ENCODE results near the gene DUSP22.
"Not testable (repeated sequence)": the region's sequence is repeated elsewhere in the genome, so short reads cannot be mapped to it uniquely, and the experiment has no call there.

The DUSP22 gene

DNA sequence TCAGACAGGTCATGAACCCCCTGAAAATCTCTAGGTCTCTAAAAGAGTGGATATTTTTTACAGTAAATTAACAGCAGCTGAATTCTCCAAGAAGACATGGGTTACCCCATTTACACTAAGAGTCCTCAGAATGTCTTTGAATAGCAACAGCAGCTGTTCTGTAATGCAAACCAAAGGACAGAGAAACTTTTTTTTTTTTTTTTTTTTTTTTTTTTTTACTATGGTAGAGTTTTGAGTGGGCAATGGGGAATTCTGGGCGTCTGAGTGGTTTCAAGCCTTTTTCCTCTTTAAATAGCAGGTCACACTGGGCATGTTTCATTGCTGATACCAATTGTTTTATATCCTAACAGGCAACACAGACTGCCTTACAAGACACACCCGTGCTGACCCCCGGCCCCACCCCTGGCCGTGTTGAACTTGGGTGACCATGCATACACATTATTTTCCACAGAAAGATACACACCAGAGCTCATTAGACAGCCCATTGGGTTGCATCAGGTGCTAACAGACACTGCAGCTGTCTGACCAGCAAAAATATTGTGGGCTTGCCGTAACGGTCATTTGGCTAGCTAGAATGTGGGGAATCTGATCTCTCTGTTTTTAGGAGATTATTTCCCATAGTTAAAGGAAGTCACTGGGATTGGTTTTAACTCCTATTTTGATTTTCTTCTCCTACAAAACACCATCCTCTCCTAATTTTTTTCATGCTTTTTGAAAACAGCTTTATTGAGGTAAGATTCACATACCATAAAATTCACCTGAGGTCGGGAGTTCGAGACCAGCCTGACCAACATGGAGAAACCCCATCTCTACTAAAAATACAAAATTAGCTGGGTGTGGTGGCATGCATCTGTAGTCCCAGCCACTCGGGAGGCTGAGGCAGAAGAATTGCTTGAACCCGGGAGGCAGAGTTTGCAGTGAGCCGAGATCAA, 72.6 kb downstream of the DUSP22 start:
- DNase-seq (ENCODE audit: low read depth in 2 of 2): no peak

DNA sequence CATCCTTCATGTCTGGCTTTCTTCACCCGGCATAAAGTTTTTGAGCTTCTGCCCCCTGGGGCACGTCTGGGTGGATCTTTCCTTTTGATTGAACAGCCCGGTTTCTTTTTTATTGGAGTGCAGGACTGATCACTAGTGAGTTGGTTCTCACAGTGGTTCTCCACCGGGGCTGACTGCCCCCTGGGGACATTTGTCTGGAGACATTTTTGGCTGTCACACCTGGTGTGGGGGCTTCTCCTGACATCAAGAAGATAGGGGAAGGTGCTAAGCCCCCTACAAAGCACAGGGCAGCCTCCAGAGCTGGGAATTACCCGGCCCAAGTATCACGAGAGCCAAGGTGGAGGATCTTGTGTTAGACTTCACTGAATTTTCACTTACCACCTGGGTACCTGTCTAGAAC, 73.5 kb downstream of the DUSP22 start:
- no peak for DNase-seq (ENCODE audit: low read depth in 2 of 2)

DNA sequence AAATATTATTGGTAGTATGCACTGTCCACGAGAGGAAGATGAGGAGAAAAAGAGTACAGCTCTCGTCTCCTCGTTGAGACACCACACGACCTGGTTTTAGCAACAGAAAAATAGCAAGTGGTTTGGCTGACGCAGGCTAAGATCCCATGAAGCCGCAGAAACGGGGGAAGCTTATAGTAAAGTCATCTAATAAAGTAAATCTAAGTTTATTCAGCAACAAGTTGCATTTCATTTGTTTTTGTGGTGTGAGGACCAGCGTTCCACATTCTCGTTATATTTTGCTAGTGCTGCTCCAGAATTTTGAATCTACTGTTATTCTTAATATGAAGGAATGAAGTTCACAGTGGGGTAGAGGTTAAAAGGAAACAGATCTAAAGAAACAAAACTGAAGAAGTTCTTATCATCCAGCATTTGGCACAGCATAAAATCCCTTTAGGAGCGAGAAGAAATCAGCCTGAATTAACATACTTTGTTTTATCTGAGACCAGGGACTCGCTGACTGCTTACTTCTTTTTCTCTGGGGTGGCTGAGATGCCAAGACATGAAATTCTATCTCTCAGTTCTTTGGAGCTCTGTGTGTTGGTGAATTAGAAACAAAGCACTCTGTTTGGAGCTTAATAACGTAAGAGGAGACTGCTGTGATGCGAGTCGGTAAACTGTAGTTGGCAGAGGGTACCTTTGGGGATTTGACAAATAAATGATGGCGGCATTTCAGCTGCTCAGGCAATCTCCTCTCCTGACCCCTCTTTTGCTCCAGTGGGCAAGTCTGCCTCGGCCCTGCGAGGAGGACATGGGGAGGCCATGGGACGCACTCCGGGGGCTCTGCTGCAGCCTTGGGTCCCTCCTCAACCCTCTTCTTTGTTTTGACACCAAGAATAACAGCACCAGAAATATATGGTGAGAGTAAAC, 74.4 kb downstream of the DUSP22 start:
- DNase-seq (ENCODE audit: low read depth in 2 of 2): no peak

GRCh38 chr6:367298-367794, 75.1 kb downstream of the DUSP22 start:
- no peak for DNase-seq (ENCODE audit: low read depth in 2 of 2)

- no peak for DNase-seq (ENCODE audit: low read depth in 2 of 2)
Observed at GRCh38 chr6:367891-368630, 75.8 kb downstream of the DUSP22 start.

- no peak for DNase-seq (ENCODE audit: low read depth in 2 of 2)
Observed at GRCh38 chr6:369559-370431, 77.5 kb downstream of the DUSP22 start.

- no peak for DNase-seq (ENCODE audit: low read depth in 2 of 2)
Observed at GRCh38 chr6:370555-370954, 78.3 kb downstream of the DUSP22 start.

- not testable (repeated sequence) for DNase-seq (ENCODE audit: low read depth in 2 of 2)
Observed at GRCh38 chr6:371851-372250, 79.6 kb downstream of the DUSP22 start.

GRCh38 chr6:372336-372911, 80.1 kb downstream of the DUSP22 start:
- no peak for DNase-seq (ENCODE audit: low read depth in 2 of 2)

DNA sequence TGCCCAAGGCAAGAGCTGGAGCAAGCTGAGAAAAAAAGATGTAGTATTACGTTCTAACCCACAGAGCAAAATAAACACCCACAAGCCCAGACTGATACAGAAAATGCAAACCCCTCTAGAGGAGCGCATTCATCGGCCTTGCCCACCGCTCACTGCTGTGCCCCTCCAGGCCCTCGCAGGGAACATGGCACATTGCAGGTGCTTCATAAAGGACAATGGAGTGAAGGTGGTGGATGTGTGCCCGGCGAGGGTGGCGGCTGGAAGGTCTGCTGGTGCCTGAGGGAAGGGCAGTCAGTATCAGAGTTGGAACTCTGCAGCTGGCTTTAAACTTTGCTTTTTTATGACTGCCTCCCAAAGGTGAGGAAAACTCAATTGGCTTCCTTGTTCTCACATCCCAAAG, 80.7 kb downstream of the DUSP22 start:
- DNase-seq (ENCODE audit: low read depth in 2 of 2): no peak

- no peak for DNase-seq (ENCODE audit: low read depth in 2 of 2)
Observed at GRCh38 chr6:373773-374724, 81.8 kb downstream of the DUSP22 start.

- no peak for DNase-seq (ENCODE audit: low read depth in 2 of 2)
Observed at GRCh38 chr6:374956-375355, 82.7 kb downstream of the DUSP22 start.

DNA sequence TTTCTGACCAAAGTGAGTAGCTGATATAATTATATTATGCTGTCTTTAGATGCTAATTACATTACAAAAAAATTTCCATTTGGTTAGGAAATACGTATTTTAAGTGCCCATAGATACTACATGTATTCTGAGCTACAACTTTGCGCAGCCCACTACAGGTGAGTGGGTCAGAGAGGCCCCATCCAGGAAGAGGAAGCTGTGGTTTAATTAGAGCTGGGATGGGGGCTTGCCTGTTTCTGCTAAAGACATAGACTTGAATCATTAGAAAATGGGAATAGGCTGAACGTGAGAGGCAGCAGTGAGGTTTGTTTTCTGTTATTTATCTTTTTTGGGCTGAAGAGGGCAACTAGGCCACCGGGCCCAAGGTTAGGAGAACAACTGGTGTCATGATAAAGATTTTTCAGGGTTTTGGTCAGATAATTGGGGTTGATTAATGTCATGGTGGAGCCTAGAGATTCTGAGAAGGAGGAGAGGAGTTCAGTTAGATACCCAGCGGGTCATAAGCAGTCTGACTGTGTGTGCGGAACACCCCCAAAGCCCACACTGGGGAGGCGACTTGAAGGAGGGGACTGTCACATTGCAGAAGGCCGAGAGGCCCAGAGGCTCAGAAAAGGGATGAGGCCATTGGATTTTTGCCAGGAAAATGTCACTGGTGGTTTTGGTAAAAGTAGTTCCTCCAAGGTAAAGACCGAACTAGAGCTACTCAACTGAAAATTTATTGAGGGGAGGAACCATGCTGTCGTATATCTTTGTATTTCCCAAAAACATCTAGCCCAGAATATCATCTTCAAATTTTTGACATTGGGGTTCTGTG, 84.7 kb downstream of the DUSP22 start:
- DNase-seq (ENCODE audit: low read depth in 2 of 2): no peak

- not testable (repeated sequence) for DNase-seq (ENCODE audit: low read depth in 2 of 2)
Observed at GRCh38 chr6:377641-378020, 85.3 kb downstream of the DUSP22 start.

- DNase-seq (ENCODE audit: low read depth in 2 of 2): no peak
Observed at GRCh38 chr6:378090-378957, 86.0 kb downstream of the DUSP22 start.

DNA sequence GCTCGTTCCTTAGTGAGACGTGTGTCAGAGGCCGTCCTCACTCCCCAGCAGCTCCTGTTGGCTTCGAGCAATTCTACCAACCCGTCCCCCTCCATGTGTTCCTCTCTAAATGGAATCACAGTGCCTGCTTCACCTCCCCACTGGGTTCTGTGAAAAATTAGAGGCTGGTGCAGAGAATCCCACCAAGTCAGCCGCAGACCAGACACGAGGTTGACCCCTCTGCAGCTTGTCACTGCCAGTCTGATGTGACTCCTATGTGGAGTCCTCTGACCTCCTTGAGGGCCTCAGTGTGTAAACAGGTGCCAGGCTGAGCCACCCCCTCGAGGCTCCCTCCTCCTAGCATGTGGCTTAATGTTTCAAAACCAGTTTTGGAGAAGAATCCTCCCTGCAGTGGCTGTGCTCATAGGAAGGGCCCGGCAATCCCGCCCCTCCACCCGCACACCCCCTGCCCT, 86.7 kb downstream of the DUSP22 start:
- DNase-seq (ENCODE audit: low read depth in 2 of 2): no peak
